Osteocyte (in vitro differentiated cells): ENCODE measurements around the gene RASSF10. TPM values are rescaled to one million over a fixed set of nuclear protein-coding genes. Genes with fewer than 3 reads are reported as not detected.

Experiments used
- DNase-seq: peaks from one replicate; pipeline ENCODE4 v3.0.0; 2021; ENCODE audit warnings: mixed read lengths; ENCODE audit not compliant: unreplicated experiment; ENCODE audit errors: extremely low spot score
- H3K27ac Mint-ChIP-seq: one replicate; pipeline ENCODE4 v1.8.0; 2021; ENCODE audit warnings: mild to moderate bottlenecking, mixed read lengths; ENCODE audit not compliant: unreplicated experiment
- H3K27me3 Mint-ChIP-seq: one replicate; pipeline ENCODE4 v1.8.0; 2021; ENCODE audit warnings: mixed read lengths; ENCODE audit not compliant: unreplicated experiment
- H3K36me3 Mint-ChIP-seq: one replicate; pipeline ENCODE4 v1.8.0; 2021; ENCODE audit warnings: mixed read lengths; ENCODE audit not compliant: unreplicated experiment
- H3K4me1 Mint-ChIP-seq: one replicate; pipeline ENCODE4 v1.8.0; 2021; ENCODE audit warnings: mixed read lengths; ENCODE audit not compliant: unreplicated experiment
- H3K4me3 Mint-ChIP-seq: one replicate; pipeline ENCODE4 v1.8.0; 2021; ENCODE audit warnings: mild to moderate bottlenecking, moderate library complexity, mixed read lengths; ENCODE audit not compliant: unreplicated experiment
- H3K9me3 Mint-ChIP-seq: one replicate; pipeline ENCODE4 v1.8.0; 2021; ENCODE audit warnings: mixed read lengths; ENCODE audit not compliant: unreplicated experiment
- total RNA-seq: library from RNA; stranded (reverse); gene quantifications from 2 replicates; pipeline ENCODE4 v1.2.1, GENCODE V29; 2021
- TF ChIP-seq, protein P1 (sequence below): fragments of 200-600 bp; sonication (generic); IDR thresholded peaks from 2 replicates; pipeline ENCODE4 v1.5.0; 2021; ENCODE audit warnings: antibody characterized with exemption, mild to moderate bottlenecking, moderate library complexity

Gene RASSF10
- total RNA-seq, 1 donor from 2014 or later: not detected

DNA sequence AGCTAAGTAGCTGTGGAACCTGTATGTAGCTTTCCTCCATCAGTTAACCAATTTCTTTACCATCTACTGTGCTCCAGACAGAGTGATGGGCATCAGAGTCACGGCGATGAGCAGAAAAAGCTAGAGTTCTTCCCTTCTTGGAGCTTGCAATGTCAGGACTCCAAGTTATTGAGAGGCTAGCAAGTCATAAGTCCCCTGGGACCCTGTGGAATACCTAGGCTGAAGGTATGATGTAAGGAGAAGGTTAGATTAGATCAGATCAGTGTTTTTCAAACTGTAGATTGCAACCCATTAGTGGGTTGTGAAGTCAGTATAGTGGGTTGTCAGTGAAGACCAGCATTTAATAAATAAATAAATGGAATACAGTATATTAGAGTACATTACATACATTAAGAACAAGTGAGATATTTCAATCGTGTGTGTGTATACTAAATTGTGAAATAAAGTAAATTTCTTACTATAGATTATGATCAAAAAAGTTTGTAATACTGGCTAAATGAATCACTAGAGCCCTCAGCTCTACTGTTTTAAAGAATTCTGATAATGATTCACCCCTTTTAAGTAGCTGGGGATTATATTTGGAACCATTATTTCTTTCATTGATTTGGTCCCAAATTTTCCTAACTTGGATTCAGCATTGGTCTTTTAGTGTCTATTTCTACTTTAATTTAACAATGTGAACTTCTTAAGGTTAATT is 52.3 kb downstream of the RASSF10 start:
- no peak overlapping the region for H3K27ac Mint-ChIP-seq

More for the DNA sequence above, 52.3 kb downstream of the RASSF10 start:
- DNase-seq: no peak
- H3K27me3 Mint-ChIP-seq: peaks cover 44% of the 10 kb centered on the region
- H3K4me3 Mint-ChIP-seq: no peak overlapping the region
- no peaks in the 10 kb centered on the region for H3K36me3 Mint-ChIP-seq
- H3K4me1 Mint-ChIP-seq: no peaks in the 10 kb centered on the region
- no peaks in the 10 kb centered on the region for H3K9me3 Mint-ChIP-seq
- TF ChIP-seq, protein P1, sequence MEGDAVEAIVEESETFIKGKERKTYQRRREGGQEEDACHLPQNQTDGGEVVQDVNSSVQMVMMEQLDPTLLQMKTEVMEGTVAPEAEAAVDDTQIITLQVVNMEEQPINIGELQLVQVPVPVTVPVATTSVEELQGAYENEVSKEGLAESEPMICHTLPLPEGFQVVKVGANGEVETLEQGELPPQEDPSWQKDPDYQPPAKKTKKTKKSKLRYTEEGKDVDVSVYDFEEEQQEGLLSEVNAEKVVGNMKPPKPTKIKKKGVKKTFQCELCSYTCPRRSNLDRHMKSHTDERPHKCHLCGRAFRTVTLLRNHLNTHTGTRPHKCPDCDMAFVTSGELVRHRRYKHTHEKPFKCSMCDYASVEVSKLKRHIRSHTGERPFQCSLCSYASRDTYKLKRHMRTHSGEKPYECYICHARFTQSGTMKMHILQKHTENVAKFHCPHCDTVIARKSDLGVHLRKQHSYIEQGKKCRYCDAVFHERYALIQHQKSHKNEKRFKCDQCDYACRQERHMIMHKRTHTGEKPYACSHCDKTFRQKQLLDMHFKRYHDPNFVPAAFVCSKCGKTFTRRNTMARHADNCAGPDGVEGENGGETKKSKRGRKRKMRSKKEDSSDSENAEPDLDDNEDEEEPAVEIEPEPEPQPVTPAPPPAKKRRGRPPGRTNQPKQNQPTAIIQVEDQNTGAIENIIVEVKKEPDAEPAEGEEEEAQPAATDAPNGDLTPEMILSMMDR: no peak
